Cardiac fibroblast (primary cell): ENCODE measurements around the gene CERKL.

ENCODE experiments used
- DNase-seq, 2 donors: peaks; one replicate each; pipeline versions ENCODE4 v3.0.0 to v3.0.0-alpha.2; 2010; ENCODE audit warnings: low read depth in 2 of 2
- H3K4me3 ChIP-seq, 2 donors: replicated peaks in 1 of 2; 1 replicate in 1 of 2; 2 replicates in 1 of 2; pipeline ENCODE4 v1.5.1; 2011; ENCODE audit warnings: low read depth in 2 of 2, low read length in 2 of 2, mild to moderate bottlenecking in 2 of 2, moderate library complexity in 1 of 2
- TF ChIP-seq, protein P1 (sequence below): IDR thresholded peaks from one replicate; pipeline ENCODE4 v1.5.1; 2011; ENCODE audit warnings: low read depth, mild to moderate bottlenecking, low read length, inconsistent platforms

CERKL gene

DNA sequence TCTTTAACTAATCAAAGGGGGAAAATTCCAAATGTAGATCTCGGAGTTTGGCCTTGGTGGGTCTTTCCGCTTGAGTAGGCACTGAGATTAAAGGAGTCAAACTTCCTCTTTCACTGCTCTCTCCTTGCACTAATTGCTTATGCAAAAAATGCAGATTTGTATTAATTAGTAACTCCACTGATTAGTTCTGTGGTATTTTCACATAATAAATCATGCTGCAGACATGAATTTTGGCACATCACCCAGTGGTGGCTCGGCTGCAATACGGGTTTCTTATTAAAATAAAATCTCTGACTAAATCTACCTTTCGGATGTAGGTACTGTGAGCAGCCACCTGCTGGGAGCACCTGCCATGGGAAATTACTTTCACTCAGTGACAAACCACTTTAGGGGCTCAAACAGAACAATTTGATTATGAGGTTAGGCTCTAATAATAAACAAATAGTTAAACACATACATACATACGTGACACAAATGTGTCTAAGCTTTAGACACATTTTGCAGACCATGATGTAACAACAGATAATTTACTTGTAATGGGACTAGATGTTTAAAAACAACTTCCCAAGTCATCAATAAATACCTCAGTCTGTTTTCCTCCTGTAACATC, 29.8 kb upstream of the CERKL start:
- TF ChIP-seq, protein P1, sequence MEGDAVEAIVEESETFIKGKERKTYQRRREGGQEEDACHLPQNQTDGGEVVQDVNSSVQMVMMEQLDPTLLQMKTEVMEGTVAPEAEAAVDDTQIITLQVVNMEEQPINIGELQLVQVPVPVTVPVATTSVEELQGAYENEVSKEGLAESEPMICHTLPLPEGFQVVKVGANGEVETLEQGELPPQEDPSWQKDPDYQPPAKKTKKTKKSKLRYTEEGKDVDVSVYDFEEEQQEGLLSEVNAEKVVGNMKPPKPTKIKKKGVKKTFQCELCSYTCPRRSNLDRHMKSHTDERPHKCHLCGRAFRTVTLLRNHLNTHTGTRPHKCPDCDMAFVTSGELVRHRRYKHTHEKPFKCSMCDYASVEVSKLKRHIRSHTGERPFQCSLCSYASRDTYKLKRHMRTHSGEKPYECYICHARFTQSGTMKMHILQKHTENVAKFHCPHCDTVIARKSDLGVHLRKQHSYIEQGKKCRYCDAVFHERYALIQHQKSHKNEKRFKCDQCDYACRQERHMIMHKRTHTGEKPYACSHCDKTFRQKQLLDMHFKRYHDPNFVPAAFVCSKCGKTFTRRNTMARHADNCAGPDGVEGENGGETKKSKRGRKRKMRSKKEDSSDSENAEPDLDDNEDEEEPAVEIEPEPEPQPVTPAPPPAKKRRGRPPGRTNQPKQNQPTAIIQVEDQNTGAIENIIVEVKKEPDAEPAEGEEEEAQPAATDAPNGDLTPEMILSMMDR: no peak
- DNase-seq: no peak
- no peak overlapping the region for H3K4me3 ChIP-seq

- H3K4me3 ChIP-seq: no peak overlapping the region
- TF ChIP-seq, protein P1: no peak
- peak in 1 of 2 donors; percentile 12 for DNase-seq
Measured at GRCh38 chr2:181685150-181685688, 28.3 kb upstream of the CERKL start.

DNA sequence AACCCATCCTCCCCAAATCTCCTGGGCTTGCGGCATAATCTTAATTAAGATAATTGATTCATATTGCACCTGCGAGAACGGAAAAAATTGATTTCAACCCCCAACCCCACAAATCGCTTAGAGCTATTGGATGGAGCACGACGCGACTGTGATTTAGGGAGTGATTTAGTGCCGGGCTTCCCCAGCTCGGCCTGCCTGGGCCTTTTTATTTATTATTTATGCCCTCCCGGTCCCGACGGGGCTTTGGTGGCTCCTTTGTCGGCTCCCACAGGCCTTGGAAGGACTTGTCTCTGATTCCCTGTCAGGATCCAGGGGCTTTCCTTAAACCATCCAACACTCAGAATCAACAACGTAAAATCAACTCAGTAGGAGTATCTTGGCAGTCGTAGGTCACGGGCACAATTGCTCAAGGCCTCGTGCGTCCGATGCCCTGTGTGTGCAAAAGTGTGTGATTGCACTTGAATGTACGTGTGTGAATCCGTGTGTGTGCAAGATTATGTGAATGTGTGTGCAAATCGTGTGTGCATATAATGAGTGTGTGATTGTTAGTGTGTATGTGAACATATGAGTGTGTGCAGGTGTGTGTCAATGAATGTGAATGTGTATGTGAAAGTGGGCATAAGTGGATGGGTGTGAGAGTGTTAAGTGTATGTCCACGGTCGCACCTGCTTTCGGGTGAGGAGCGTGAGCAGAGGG, 27.7 kb upstream of the CERKL start:
- DNase-seq: no peak
- no peak overlapping the region for H3K4me3 ChIP-seq
- TF ChIP-seq, protein P1: no peak

GRCh38 chr2:181683518-181684453, 26.9 kb upstream of the CERKL start:
- TF ChIP-seq, protein P1: no peak
- H3K4me3 ChIP-seq: no peak overlapping the region
- DNase-seq: peak in 1 of 2 donors; percentile 6

- no peak overlapping the region for H3K4me3 ChIP-seq
- no peak for DNase-seq
- TF ChIP-seq, protein P1: no peak
Measured at GRCh38 chr2:181682795-181683517, 26.1 kb upstream of the CERKL start.
